ENCODE measurements around the gene RBM47.
"Not testable (repeated sequence)": the region's sequence is repeated elsewhere in the genome, so short reads cannot be mapped to it uniquely, and the experiment has no call there.

The RBM47 gene

GRCh38 chr4:40486534-40486933 lies 143.1 kb downstream of the RBM47 start:
- peak; percentile 31 for DNase-seq (ENCODE audit: low read depth)

GRCh38 chr4:40484346-40485090 lies 145.1 kb downstream of the RBM47 start:
- no peak for DNase-seq (ENCODE audit: low read depth)

GRCh38 chr4:40482985-40483647 lies 146.5 kb downstream of the RBM47 start:
- DNase-seq (ENCODE audit: low read depth) = no peak

GRCh38 chr4:40481977-40482376 lies 147.7 kb downstream of the RBM47 start:
- DNase-seq (ENCODE audit: low read depth) = no peak

GRCh38 chr4:40480291-40480690 lies 149.4 kb downstream of the RBM47 start:
- no peak for DNase-seq (ENCODE audit: low read depth)

- no peak for DNase-seq (ENCODE audit: low read depth)
Measured at GRCh38 chr4:40479378-40479777, 150.3 kb downstream of the RBM47 start.

GRCh38 chr4:40475609-40476008 lies 154.1 kb downstream of the RBM47 start:
- DNase-seq (ENCODE audit: low read depth) = no peak

GRCh38 chr4:40473578-40474388 lies 155.9 kb downstream of the RBM47 start:
- DNase-seq (ENCODE audit: low read depth) = no peak

- peak; percentile 7 for DNase-seq (ENCODE audit: low read depth)
Measured at GRCh38 chr4:40471923-40472322, 157.7 kb downstream of the RBM47 start.

GRCh38 chr4:40466789-40467188 lies 162.9 kb downstream of the RBM47 start:
- no peak for DNase-seq (ENCODE audit: low read depth)

- no peak for DNase-seq (ENCODE audit: low read depth)
Measured at GRCh38 chr4:40462326-40462725, 167.3 kb downstream of the RBM47 start.

- no peak for DNase-seq (ENCODE audit: low read depth)
Measured at GRCh38 chr4:40461879-40462278, 167.8 kb downstream of the RBM47 start.

GRCh38 chr4:40461062-40461461 lies 168.6 kb downstream of the RBM47 start:
- no peak for DNase-seq (ENCODE audit: low read depth)

- DNase-seq (ENCODE audit: low read depth) = no peak
Measured at GRCh38 chr4:40458683-40459082, 171.0 kb downstream of the RBM47 start.

GRCh38 chr4:40458109-40458508 lies 171.6 kb downstream of the RBM47 start:
- DNase-seq (ENCODE audit: low read depth) = no peak

GRCh38 chr4:40455340-40455902 lies 174.2 kb downstream of the RBM47 start:
- DNase-seq (ENCODE audit: low read depth) = no peak

GRCh38 chr4:40454816-40455215 lies 174.8 kb downstream of the RBM47 start:
- DNase-seq (ENCODE audit: low read depth) = no peak

- DNase-seq (ENCODE audit: low read depth) = no peak
Measured at GRCh38 chr4:40453912-40454311, 175.8 kb downstream of the RBM47 start.

- no peak for DNase-seq (ENCODE audit: low read depth)
Measured at GRCh38 chr4:40448875-40449274, 180.8 kb downstream of the RBM47 start.

- no peak for DNase-seq (ENCODE audit: low read depth)
Measured at GRCh38 chr4:40446839-40447238, 182.8 kb downstream of the RBM47 start.

- not testable (repeated sequence) for DNase-seq (ENCODE audit: low read depth)
Measured at GRCh38 chr4:40446261-40446750, 183.4 kb downstream of the RBM47 start.

GRCh38 chr4:40445671-40446070 lies 184.0 kb downstream of the RBM47 start:
- DNase-seq (ENCODE audit: low read depth) = no peak
